GM12891 (cell line): ENCODE measurements around the gene PRAMEF8. TPM values are rescaled to one million over a fixed set of nuclear protein-coding genes. Genes with fewer than 3 reads are reported as not detected.
"Not testable (repeated sequence)": the region's sequence is repeated elsewhere in the genome, so short reads cannot be mapped to it uniquely, and the experiment has no call there.

Experiments used
- DNase-seq: peaks from one replicate; pipeline ENCODE4 v3.0.0; 2011; ENCODE audit warnings: low spot score; ENCODE audit not compliant: insufficient read length
- FAIRE-seq: peaks from 2 replicates; lab custom pipeline; 2011; peaks lifted over from hg19 to GRCh38; lab: Jason Lieb, UNC
- polyA plus RNA-seq: library from polyadenylated mRNA; unstranded; fragments of >200 nt; gene quantifications from one replicate; pipeline ENCODE4 v1.2.1, GENCODE V29; 2012; ENCODE audit warnings: low read depth, missing spikeins, inconsistent platforms; ENCODE audit not compliant: missing spikeins

Gene PRAMEF8
- not detected for polyA plus RNA-seq

DNA sequence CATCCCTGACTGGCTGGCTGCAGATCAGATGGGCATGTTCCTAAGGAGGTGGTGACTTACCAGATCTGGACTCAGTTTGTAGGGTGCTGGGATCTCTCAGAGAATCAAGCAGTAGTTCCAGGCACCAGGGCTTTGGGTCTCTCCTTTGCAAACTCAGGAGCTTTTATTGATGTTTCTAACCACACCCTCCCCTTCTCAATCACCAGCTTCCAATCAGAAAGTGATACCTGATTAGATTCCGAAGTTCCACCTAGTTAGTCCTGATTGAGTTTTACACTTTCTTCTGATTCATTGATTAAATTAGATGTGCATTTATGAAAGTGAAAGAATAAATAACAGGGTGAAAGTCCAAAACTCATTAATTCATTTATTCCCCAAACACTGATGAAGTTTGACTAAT lies at the start of gene PRAMEF8:
PRAMEF8 (minus strand) TSS at position 101 of the 400 bp plus-strand sequence. CDS start 1,046 bp downstream, outside the sequence.
- not testable (repeated sequence) for FAIRE-seq

DNA sequence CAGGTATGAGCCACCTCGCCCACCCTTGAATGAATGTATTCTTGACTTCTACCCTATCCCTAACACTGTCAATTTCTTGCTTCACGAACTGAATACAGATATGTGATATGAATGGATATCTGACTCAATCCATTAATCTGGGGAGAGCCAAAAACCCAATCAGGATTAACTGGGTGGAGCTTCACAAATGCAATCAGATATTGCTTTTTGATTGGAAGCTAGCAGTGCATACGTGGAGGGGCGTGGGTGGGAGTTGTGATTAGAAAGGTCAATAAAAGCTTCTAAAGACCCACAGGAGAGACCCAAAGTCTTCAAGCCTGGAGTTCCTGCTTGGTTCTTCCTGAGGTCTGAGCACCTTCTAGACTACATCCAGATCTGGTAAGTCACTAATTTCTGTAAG lies 30.3 kb upstream of the PRAMEF8 start, which contains the start of gene PRAMEF15:
PRAMEF15 (plus strand) TSS at position 301 of the 400 bp plus-strand sequence. CDS start 2,827 bp downstream, outside the sequence.
- FAIRE-seq, DNase-seq: not testable (repeated sequence)

More for the DNA sequence above, at the start of gene PRAMEF8:
- DNase-seq, result not testable (repeated sequence)

DNA sequence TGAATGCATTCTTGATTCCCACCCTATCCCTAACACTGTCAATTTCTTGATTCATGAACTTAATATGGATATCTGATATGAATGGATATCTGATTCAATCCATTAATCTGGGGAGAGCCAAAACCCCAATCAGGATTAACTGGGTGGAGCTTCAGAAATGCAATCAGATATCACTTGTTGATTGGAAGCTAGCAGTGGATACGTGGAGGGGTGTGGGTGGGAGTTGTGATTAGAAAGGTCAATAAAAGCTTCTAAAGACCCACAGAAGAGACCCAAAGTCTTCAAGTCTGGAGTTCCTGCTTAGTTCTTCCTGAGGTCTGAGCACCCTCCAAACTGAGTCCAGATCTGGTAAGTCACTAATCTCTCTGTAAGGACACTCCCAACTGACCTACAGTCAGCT lies 18.3 kb upstream of the PRAMEF8 start, which contains the start of gene PRAMEF33:
PRAMEF33 (plus strand) TSS at position 301 of the 400 bp plus-strand sequence. CDS start 2,416 bp downstream, outside the sequence.
- not testable (repeated sequence) for FAIRE-seq, DNase-seq

DNA sequence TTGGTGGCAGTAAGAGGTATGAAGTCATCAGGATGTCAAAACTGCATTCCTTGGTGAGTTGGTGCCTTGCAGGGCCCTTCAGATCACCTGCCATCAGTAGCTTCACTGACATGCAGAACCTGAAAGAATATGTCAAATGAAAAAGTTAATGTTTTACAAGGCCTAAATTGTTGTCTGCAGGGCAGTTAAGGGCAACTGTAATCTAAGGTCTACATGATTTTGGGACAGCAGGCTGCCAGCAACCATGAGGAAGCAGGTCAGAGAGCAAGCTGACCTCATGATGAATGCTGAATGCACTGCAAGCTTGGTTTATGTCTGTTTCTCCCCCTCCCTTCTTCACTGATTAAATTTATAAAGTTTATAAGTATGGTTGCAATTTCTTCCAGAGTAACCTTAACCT lies 17.3 kb upstream of the PRAMEF8 start:
- not testable (repeated sequence) for DNase-seq, FAIRE-seq

DNA sequence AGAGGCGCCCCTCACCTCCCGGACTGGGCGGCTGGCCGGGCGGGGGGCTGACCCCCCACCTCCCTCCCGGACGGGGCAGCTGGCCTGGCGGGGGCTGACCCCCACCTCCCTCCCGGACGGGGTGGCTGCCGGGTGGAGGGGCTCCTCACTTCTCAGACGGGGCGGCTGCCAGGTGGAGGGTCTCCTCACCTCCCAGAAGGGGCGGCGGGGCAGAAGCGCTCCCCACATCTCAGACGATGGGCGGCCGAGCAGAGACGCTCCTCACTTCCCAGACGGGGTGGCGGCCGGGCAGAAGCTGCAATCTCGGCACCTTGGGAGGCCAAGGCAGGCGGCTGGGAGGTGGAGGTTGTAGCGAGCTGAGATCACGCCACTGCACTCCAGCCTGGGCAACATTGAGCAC lies 13.8 kb upstream of the PRAMEF8 start:
- DNase-seq, FAIRE-seq: not testable (repeated sequence)

DNA sequence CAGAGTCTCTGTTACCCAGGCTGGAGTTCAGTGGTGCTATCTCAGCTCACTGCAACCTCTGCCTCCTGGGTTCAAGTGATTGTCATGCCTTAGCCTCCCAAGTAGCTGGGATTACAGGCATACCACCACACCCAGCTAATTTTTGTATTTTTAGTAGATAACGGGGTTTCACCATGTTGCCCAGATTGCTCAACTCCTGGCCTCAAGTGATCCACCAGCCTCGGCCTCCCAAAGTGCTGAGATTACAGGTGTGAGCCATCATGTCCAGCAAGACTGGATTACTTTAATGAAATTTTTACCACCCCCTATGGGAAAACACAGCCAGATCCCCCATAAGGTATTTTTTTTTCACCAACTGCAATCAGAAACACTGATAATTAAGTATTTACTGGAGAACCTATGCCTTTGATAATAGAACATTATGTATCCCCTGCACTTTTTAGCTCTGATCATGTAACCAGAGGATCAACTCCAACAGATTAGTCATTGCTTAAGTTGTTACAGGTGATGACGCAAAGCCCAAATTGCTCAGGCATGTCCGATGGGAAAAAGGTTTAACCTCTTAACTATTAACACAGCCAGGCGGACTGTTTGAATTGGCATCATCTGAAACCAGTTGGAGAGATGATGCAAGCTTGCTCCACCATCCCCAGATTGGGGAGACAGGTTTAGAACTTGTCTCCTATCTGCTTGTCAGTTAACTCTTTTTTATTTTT lies 12.4 kb upstream of the PRAMEF8 start:
- not testable (repeated sequence) for DNase-seq, FAIRE-seq

DNA sequence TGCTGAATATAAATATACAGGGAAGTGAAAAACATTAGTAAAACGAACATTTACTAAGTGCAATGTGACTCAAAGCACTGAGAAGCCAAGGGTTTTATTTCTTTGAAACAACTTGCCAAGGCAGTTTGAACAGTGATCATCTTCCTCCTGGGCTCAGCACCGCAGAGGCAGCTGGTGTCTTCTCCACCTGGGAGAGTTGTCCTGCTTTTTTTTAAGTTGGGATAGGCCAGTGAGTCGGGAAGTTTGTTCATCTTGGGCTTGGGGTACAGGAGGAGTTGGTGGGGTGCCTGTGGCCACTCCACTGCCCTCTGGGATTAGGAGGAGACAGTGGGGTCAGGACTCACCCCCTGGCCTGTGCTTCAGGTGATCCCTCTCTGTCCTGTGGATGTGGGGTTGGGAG lies 4.1 kb upstream of the PRAMEF8 start:
- not testable (repeated sequence) for DNase-seq, FAIRE-seq

DNA sequence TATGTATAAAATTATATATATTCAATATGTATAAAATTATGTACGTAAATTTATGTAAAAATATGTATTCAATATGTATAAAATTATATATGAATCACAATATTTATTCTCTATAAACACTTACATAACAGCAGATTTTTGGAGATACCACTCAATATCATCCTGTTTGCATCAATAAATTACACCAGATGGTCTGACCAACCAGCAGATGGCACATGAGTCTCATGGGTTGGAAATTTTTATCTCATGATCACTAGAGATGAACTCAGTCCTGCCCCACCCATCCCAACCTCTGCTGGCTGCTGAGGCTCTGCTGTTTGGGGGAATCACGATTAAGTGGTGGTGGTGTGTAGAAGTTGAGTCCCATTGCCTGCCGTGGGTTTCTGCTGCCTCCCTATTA lies 5.3 kb downstream of the PRAMEF8 start:
- FAIRE-seq, DNase-seq: not testable (repeated sequence)

DNA sequence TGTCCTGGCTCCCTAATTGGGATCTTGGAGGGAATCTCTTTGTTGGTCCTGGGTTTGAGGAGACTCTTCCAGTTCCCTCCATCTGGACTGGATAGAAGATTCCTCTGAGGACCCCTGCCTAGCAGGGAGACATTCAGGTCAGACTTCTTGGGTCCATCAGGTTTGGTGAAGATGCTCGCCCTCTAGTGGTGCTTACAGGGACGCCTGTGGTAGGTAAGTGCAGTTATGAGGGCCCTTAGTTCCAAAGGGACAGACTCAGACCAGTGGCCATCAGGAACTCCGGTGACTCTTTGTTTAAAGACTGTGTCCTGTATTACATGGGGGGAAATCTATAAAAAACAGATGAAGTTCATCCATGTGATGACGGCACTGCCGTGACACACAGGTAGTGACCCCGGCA lies 7.9 kb downstream of the PRAMEF8 start:
- DNase-seq, result not testable (repeated sequence)
- peak; percentile 61 for FAIRE-seq

DNA sequence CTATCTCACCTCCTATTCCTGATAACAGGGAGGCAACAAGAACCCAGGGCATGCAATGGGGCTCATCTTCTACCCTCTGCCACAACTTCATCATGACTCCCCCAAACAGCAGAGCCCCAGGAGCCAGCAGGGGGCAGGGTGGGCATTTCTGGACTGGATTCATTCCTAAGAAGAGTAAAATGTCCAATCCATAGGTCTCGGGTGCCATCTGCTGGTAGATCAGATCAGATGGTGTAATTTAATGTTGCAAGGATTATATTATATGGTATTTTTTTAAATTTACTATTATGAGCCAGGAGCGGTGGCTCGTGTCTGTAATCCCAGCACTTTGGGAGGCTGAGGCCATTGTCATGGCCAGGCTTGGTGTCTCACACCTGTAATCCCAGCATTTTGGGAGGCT lies 19.8 kb downstream of the PRAMEF8 start:
- FAIRE-seq, DNase-seq: not testable (repeated sequence)

DNA sequence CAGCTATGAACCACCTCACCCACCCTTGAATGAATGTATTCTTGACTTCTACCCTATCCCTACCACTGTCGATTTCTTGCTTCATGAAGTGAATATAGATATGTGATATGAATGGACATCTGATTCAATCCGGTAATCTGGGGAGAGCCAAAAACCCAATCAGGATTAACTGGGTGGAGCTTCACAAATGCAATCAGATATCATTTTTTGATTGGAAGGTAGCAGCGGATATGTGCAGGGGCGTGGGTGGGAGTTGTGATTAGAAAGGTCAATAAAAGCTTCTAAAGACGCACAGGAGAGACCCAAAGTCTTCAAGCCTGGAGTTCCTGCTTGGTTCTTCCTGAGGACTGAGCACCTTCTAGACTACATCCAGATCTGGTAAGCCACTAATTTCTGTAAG lies 31.0 kb downstream of the PRAMEF8 start, which contains the start of gene PRAMEF5:
PRAMEF5 (plus strand) TSS at position 301 of the 400 bp plus-strand sequence. CDS start 5,071 bp downstream, outside the sequence.
- not testable (repeated sequence) for FAIRE-seq, DNase-seq

DNA sequence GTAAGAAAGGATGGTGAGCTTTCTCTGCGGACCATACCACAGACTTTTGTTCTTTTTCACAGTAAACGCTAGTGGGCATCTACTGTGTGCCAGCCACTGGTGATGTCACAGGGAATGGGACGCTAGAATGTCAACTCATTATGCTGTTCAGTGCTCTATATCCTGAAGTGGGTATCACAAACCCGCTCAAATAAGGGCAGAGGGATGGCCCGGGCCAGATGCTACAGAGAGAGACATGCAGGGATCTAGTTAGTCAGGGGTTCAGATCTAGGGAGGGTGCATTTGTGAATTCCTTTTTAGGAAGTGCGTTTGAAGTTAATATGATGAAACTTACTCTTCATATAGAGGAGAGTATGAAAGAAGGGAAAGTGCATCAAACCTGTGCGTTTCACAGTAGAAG lies 37.8 kb downstream of the PRAMEF8 start:
- DNase-seq, FAIRE-seq: not testable (repeated sequence)

DNA sequence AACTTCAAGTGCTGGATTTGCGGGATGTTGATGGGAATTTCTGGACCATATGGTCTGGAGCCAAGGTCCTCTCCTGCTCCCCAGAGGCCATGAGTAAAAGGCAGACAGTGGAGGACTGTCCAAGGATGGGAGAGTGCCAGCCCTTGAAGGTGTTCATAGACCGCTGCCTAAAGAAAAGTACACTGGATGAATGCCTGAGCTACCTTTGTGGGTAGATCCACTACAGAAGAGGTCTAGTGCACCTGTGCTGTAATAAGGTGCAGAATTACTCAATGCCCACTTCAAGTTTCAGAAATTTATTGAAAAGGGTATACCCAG lies 38.4 kb downstream of the PRAMEF8 start:
- not testable (repeated sequence) for FAIRE-seq, DNase-seq

DNA sequence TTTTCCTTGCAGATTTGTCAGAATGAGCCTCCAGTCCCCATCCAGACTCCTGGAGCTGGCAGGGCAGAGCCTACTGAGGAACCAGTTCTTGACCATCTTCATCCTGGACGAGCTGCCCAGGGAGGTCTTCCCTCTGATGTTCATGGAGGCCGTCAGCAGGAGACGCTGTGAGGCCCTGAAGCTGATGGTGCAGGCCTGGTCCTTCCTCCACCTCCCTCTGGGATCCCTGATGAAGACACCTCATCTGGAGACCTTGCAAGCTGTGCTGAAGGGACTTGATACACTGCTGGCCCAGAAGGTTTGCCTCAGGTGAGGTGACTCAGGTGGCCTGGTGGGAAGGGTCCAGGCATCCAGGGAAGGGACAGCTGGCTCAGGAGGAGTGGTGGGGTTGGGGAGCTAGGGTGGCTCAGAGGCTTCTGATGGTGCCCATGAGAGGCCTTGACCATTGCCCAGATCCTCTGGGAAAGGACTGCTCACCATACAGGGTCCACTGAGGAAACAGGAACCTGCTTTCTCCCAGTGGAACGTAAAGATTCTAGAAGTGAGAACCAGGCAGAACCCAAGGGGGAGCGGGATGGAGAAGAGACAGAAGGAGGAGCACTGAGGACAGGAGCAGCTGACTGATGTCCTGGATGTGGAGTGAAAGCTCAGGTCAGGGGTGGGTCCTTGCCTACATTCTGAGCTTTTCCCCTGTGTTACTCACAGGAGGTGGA lies 38.9 kb downstream of the PRAMEF8 start:
- DNase-seq, FAIRE-seq: not testable (repeated sequence)

DNA sequence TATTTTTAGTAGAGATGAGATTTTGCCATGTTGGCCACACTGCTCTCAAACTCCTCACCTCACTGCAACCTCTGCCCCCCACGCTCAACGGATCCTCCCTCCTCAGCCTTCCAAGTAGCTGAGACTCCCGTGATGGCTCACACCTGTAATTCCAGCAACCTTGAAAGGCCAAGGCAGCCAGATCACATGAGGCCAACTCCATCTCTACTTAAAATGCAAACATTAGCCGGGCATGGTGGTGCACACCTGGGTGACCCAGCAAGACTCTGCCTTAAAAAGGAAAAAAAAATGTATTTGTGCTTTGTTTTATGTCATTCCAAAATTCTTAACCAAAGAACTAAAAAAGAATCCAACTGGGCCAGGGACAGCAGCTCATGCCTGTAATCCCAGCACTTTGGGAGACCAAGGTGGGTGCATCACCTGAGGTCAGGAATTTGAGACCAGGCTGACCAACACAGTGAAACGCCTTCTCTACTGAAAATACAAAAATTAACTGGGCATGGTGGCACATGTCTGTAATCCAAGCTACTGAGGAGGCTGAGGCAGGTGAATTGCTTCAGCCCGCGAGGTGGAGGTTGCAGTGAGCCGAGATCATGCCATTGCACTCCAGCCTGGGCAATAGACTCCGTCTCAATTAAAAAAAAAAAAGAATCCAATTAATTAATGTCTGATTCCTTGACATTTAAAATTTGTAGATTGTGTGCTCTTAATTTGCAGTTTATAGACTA lies 41.2 kb downstream of the PRAMEF8 start:
- FAIRE-seq, DNase-seq: not testable (repeated sequence)

DNA sequence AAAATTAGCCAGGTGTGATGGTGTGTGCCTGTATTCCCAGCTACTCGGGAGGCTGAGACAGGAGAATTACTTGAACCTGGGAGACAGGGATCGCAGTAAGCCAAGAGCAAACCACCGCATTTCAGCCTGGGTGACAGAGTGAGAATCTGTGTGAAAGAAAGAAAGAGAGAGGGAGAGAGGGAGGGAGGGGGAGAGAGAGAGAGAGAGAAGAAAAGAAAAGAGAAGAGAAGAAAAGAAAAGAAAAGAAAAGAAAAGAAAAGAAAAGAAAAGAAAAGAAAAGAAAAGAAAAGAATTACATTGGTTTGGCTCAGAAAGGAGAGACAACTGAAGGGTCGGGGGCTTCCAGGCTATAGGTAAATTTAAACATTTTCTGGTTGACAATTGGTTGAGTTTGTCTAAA lies 45.3 kb downstream of the PRAMEF8 start:
- not testable (repeated sequence) for FAIRE-seq, DNase-seq

DNA sequence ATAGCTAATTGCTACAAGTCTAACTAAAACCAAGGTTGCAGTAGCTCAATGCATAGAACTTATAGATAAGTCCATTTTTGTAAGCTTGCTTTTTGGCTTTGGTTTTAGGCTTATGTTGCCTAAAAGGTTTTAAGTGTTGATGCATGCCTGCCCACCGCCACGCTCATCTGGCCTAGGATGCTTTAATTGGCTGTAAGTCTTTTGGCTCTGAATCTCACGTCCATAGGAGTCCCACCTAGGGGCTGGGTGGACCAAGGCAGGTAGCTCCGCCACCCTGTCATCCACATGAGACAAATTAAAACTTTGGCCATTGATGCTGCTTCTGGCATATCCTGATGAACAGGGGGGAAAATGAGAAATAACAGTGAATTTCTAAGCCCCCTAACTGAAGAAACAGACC lies 47.4 kb downstream of the PRAMEF8 start:
- DNase-seq, FAIRE-seq: not testable (repeated sequence)

DNA sequence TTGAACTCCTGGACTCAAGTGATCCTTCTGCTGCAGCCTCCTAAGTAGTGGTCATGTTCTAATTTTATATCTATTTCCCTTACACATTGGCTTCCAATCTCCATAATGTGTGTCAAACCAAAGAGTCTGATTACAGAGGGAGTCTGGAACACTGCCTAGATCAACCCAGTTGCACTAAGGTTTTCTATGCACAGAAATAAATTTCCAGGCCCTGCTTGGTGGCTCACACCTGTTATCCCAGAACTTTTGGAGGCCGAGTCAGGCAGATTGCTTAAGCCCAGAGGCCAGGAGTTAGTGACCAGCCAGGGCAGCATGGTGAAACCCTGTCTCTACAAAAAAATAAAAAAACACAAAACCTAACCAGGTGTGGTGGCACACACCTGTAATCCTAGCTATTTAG lies 50.9 kb downstream of the PRAMEF8 start:
- DNase-seq, FAIRE-seq: not testable (repeated sequence)

DNA sequence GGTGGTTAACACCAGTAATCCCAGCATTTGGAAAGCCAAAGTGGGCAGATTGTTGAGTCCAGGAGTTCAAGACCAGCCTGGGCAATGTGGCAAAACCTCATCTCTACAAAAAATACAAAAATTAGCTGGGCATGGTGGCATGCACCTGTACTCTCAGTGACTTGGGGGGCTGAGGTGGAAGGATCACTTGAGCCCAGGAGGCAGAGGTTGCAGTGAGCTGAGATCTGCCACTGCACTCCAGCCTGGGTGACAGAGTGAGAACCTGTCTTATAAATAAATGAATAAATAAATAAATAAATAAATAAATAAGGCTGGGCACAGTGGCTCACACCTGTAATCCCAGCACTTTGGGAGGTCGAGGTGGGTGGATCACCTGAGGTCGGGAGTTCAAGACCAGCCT lies 52.9 kb downstream of the PRAMEF8 start:
- DNase-seq, FAIRE-seq: not testable (repeated sequence)
